SH-SY5Y (cell line): ENCODE data around the gene FAM120A.

Experiments used
- GATA2 ChIP-seq: IDR thresholded peaks from 2 replicates; pipeline ENCODE4 v1.6.1; 2011; ENCODE audit warnings: mild to moderate bottlenecking, low read depth, low read length
- GATA3 ChIP-seq: IDR thresholded peaks from 2 replicates; pipeline ENCODE4 v1.6.1; 2011; ENCODE audit warnings: low read depth, mild to moderate bottlenecking, low read length, moderate library complexity

DNA sequence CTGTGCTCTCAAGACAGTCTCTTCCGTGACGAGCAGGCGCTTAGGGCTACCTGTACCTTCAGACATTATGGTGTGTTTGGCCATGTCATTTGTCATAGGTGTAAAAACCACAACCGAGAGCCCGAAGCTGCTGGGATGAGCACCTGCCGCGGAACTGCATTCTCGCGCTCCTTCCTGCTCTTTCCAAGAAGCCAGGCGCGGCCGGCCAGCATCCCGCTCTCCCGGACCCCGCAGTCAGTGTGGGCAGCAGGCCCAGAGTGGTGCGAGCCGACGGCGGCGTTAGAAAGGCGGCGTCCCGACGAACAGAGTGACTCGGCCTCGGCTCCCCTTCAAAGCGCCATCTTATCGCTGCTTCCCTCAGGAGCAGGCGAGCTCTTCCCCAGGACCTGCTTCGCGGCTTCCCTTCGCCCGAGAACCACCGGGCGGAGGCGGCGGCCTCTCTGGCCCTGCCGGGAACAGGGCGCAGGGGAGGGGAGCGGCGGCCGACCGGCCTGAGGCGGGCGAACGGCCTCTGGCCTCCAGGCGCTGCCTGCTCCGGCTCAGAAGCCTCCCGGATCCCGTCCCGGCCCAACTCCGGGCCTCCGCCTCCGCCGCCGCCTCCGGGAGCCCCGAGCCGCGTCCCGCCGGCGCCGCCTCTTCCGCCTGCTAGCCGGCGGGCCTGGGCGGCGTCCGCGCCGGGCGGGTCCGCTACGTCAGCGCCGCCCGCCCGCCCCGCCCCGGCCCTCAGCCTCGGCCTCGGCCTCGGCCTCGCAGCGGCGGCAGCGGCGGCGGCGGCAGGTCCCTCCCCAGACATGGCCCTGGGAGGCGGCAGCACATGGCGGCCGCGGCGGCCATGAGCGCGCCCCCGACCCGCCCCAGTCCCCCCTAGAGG lies at the start of gene FAM120A:
- TF ChIP-seq GATA2 = no peak
- TF ChIP-seq GATA3 = no peak
